IPS-NIHi7 (cell line): Measurements from ENCODE around the gene SH3BP4.

Experiments used
- DNase-seq: peaks from one replicate; pipeline ENCODE4 v3.0.0; 2012; ENCODE audit warnings: mixed read lengths; ENCODE audit errors: extremely low spot score

The SH3BP4 gene

DNA sequence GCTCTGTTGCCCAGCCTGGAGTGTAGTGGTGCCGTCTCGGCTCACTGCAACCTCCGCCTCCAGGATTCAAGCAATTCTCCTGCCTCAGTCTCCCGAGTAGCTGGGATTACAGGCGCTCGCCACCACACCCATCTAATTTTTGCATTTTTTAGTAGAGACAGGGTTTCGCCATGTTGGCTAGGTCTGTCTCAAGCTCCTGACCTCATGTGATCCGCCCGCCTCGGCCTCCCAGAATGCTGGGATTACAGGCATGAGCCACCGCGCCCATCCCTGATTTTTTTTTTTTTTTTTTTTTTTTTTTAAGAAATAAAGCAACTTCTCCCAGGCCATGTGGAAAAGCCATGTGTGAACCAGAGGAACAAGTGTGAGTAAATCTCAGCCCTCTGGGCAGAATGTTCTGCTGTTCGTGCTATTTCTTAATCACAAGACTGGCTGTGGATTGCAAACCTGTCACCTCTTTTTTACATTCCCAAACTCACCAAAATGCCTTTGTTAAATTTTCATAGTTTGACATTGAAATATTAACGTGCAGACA, 6.4 kb upstream of the SH3BP4 start:
- DNase-seq, result no peak

DNA sequence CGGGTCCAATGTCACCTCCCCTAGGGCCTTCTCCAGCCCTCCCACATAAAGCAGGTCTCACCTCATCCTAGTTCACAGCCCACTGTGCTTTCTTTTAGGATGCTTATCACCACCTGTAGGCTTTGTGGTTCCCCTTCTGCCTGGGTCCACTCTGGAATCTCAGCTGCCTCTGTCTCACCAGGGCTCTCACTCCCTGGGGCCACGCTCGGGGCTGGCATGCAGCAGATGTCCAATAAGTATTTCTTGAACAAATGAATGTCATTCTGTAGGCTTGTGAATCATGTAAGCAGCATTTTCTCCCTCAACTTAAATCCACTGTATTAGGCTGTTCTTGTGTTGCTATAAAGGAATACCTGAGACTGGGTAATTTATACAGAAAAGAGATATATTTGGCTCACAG, 4.3 kb upstream of the SH3BP4 start:
- DNase-seq, result no peak

DNA sequence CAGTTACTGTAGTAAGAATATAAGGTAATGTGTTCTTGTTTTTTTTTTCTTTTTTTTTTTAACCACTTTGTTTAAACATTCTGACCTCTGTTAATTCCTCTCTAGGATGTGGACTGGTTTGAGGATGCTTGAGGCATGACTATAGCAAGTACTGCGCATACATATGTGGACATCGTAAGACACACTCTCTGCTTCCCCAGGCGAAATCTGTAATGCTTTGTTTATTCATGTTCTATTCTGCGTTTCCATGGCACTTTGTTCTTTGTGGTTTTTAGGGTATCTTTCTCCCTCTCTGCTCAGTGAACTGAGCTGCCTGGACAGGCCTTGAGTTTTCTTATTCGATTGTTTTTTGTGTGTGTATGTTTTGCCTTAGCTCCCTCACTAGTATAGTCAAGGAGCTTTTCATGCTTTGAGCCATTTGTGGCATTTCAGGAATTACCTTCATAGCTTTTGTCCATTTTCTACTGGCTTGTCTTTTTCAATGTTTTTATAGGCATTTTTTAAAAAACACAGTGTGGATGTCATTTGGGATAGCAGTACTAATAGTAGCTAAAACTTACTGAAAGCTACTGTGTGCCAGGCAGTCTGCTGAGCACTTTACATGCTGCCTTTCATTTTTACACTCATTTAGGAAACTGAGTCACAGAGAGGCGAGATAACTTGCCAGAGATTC, 1.9 kb upstream of the SH3BP4 start:
- no peak for DNase-seq

DNA sequence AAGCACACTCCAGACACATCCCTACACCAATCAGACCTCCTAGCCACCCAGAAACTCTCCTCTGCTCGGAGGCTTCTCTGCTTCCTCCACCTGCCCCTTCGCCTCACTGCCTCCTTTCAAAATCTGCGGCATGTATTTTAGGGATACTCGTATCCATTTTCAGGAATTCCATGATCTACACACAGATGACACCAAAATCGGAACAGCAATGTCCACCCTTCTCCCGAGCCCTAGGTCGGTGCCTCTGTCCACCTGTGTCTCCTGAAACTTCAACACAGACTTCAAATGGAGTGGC, 1.4 kb upstream of the SH3BP4 start:
- DNase-seq, result no peak

DNA sequence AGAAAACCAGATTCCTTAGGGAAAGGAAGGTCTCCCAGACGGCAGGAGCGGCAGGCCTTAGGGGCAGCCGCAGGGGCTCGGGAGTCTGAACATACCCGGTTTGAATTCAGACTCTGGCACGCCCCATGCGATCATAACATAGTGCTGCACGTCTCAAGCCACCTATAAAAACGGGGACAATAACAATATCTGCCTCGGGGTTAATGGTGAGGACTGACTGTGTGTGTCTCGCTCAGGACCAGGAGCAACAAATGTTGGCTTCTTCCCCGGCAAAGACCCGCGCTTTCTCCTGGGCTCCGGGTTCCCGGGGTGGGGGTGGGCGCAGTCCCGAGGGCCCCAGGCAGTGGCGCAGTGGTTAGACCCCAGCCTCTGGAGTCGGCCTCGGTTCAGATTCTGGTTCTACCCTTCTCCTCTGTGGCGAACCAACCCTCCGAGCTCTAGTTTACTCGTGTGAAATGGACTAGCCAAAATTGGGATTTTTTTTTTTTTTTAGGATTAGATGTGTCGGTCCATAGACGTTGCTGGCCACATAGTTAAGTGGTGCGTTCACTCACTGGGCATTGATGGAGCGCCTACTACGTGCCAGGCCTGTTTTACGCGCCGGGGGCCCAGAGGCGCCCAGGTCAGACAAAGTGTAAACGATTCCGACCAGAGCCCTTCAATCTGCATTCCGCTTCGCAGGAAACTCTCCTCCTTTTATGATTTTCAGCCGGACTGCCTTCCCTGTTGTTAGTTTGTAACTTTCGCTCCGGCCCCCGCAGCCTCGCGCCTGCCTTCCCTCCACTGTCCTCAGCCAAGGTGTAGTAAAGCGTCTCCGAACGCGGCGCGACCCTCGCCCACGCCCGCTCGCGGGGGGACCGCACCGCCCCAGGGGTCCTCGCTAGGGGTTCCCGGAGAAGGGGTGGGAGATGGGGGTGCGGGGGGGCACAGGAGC, 820 bp upstream of the SH3BP4 start:
- peak; percentile 37 for DNase-seq

DNA sequence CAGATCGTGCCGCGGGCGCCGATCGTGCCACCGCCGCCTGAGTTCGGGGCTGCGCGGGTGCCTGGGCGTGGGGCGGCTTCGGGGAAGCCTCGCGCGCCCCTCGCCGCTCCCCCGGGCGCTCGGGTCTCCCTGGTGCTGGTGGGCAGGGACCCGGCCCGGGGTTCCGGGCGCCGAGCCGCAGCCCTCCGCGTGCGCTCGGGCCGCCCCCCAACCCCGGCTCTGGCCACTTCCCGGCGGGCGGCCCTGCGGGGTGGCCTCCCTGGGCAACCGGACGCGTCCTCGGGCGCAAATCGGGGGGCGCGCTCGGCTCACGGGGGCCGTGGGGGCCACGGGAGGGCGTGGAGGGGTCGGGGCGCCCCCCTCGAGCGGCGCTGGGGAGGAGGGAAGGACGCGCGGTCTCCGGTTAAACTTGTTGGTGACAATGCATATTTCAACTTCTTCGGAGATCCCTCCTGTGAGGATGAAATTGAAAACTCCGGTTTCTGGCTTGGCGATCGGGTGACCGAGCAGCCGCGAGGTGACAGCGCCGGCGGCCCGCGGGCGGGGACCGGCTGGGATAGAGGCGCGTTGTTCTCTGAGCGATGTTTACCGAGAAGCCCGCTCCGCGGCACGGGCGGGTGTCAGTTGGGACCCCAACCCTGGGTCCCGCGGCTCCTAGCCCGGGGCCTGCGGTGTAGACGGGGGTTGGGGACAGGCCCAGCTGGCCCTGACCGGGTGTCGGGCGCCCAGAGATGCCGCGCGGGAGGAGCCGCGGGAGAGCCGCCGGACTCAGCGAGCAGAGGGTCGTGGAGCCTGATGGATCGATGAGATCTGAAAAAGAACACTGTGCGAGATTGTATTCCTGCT, 676 bp downstream of the SH3BP4 start:
- DNase-seq, result no peak

DNA sequence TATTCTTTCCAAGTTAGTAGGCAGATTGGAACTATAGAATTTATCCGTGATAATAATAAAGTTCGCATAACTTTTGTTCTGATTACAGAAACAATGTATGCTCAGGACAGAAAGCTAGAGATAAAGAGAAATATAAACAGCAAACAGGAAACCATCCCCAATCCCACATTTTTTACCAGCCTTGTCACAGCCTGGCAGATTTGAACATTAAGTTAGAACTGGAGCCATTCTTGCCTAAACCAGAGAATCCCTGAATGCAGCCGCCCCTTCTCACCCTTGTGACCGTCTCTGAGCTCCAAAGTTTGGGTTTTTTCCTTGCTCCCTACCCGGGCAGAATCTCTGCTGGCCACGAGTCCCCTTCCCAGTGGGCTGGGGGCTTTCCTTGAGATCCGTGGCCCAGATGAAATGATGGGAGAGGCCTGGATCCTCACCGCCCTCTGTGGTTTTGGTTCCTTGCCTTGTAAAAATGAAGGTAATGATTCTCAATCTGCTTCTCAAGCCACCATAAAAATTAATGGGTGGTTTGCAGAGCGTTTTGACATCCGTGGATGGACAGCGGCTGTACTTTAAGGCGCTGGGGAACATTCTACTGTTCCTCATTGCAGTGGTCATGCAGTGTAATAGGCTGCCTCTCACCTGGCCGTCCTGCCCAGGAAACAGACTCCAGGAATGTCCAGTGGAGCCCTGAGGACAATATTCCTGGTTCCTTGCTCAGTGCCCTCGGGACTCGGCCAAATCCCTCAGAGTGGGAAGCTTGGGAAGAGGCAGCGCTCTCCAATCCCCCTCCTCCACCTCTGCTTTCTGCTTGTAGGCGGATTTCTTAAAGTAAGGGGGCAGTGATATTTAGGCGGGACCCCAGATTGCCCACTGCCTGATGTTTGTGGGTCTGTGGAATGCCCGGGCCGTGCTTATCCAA, 1.6 kb downstream of the SH3BP4 start:
- no peak for DNase-seq

DNA sequence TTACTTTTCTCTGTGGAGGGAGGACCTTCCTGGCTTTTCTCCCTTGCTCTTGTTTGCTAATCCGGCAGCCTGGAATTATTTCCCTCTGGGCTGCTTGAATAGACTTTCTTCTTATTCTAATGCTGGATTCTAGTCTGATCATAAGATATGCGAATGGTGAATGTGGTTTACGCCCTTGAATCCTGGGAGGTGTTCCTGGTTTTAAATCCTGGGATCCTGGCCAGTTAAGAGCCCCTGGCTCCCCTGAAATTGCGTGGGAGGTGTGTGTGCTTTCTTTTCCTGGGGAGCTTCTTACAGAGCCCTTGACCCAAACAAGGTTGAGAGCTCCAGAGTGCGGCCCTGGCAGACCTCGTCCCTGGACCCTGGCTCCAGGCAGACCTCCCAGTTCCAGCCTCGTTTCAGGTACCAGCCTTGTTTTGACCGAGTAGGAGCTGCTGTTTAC, 2.8 kb downstream of the SH3BP4 start:
- peak; percentile 37 for DNase-seq

DNA sequence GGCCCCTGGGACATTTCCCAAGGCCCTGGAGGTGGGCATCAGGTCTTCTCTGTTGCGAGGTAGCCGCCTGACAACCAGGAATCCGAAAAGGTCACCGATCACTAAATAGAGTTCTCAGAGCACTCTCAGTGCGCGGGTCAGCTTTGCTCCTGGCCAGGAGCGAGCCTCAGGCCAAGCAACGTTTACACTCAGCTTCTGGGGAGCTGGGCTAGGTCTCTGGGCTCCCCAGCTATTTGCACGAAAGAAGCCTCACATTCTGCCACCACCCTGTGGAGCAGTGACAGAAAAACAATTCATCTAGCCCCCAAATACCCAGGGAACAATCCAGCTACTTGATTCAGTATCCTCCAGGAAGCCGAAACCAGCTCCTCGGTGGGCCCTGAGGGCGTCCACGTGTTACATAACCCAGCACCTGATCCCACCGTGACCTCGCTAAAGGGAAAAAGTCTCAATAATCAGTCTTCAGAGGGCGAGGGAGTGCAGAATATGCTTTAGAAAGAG, 3.3 kb downstream of the SH3BP4 start:
- DNase-seq, result no peak

DNA sequence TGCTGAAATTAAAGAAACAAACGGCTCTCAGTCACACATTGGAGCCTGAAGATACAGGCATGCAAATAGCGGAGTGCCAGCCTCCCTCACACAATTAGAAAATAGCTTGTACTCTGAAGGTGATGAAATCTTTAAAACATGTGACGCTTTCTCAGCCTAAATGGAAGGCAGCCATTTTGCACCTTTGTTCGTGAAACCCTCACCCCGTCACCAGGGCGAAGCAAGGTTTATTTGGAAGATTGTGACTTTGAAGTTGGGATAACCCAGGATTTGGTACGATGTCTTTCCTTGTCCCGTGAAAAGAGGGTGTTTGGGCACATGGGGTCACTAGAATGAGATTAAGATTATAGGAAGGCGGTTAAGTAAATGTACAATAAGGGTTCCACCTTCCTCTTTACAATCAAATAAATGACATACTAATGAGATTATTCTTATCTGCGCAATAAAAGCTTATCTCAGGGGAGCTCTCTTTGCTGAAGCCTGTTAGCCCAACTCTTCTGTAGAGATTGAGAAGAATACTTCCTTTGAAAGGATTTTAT, 4.2 kb downstream of the SH3BP4 start:
- no peak for DNase-seq

DNA sequence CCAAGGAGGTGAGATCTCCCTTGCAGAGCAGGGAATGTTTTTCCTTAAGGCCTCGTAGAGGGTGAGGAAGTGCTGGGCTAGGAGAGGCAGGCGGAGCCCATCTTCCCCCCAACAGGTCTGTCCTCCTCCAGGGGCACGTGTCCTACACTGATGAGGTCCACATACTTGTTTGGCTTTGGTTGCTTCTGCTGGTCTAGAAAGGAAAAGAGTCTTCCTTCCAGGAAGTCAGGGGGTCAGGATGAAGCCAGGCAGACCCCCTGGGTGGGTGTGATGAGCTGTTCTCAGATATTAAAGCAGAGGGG, 6.0 kb downstream of the SH3BP4 start:
- DNase-seq, result no peak

DNA sequence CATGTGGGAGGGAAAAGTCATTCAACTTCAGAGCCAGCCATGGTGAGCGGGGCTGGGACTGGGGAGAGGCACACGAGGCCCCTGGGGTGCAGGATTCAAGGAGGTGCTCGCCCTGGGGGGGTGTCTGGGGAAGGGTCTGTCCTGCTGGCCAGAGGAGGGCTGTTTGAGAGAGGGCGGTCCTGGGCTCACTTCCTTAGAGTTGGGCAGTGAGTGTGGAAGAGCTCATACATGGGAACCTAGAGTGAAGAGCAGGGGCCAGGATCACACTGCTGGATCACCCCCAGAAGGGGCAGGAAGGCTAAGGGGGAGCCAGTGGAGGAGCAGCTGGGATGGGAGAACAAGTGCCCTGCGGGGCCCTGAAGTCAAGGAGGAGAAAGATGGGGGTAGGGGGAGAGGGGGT, 6.5 kb downstream of the SH3BP4 start:
- DNase-seq, result no peak

DNA sequence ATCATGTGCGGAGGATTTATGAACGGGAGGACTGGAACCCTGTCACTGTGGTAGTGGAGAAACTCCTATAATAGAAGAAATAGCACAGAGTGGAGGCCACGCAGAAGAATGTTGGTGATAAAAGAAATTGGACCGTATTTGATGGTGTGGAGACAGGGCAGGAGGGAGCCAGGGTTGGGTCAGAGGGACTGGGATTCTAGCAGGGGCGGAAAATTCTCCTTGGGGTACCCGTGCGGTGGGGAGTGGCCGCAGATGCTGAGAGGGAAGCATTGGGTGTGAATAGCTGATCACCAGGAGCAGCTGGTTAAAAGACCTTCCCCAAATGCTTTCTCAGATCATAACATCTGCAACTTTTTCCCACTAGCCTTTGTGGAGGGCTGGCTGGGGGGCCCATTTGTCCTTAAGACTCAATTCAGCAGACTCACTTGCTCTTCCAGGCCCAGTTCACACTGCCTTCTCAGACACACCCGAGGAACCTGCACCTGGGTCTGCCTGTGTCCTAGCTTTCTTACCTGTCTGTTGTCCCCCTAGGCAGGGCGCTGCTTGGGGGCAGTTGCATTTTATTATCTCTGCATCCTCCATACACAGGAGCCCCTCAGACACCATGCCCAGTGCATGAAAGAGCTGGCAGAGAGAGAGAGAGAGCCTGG, 7.1 kb downstream of the SH3BP4 start:
- no peak for DNase-seq

DNA sequence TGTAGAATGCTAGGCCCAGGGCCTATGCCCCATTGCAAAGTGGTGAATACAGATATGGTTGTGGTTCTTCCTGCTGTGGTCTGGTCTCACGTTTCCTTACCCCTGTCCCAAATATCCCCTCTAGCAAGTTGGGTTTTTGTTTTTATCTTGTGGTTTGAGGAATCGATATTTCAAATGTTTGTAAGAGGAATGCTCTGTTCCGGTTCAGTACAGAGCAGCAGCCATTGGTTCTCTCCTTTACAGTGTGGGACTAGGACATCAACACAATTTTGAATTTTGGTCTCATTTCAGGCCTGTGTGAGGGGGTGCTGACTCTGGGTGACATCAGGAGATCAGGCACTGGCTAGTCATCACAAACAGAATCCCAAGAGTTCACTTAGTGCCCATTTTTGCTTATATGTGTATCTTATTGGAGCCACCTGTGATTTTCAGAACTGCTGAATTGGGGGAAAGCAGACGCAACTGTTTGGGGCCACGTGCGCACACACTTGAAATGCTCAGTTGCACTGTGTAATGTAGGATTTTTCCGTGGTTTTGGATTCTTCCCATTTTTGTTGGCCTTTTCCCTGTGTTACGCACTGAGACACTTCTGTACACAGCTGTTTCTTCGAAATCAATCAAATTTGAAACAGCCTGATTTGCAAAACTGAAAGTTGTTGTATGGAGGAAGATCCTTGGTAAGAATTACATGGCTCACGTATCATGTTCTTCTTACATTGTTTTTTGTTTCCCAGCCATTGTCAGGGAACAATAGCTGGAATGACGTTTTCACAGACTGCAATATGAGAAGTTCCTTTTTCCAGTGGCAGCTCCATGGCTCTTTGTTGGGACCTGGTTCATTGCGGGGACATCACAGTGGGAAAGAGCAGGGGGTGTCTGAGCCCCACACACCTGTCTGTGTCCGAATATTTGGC, 8.6 kb downstream of the SH3BP4 start:
- no peak for DNase-seq

DNA sequence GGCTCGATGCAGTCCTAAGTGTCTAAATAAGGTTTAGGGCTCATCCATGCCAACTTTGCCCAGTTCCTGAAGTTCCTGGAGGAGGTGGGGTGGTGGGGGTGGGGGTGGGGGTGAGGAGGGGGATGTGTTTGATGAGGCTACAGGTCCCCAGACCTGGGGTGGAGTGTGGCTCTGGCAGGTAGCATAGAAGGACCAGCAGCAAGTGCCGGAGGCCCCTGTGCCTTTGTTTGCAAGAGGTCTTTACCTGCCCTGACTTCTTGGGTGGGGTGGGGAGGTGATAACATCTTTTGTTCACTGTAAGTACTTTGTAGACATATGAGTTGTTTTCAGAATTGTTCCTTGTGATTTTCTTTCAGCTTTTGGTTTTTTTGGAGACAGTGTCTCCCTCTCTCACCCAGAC, 10.0 kb downstream of the SH3BP4 start:
- no peak for DNase-seq

DNA sequence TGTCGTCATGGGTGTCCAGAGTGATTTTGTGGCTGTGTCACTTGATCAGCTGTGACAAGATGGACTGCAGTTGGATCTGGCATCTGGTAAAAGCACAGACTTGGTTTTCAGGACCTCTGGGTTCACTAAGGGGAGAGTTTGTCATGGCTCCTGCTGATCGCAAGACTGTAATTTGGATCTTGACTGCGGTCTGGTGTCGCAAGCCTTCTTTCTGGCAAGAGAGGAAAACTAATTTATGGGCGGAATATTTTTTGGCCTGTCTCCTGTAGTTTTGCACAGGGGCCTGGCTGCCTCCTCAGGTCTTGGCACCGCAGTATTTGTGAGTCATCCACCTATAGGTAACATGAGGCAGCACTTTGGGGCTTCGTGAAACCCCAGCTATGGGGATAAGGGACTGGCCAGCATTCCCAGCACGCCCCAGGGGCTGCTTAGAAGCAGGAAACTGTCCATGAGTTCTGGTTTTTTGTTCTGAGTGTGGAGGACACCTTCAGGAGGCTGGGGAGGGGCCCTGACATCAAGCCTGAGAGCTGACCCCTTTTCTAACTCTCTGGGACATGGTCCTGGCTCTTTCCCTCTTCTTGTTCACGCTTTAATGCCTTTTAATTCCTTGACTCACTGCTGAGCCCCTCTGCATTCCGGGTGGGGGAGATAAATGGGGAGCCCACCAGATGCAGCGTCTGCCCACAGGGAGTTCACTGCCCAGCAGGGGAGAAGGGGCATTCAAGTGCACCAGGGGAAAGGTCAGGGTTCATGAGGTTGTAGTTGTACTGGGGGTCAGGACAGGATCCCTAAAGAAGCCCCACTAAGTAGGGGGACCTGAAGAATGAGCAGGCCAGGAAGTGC, 12.2 kb downstream of the SH3BP4 start:
- DNase-seq, result no peak

DNA sequence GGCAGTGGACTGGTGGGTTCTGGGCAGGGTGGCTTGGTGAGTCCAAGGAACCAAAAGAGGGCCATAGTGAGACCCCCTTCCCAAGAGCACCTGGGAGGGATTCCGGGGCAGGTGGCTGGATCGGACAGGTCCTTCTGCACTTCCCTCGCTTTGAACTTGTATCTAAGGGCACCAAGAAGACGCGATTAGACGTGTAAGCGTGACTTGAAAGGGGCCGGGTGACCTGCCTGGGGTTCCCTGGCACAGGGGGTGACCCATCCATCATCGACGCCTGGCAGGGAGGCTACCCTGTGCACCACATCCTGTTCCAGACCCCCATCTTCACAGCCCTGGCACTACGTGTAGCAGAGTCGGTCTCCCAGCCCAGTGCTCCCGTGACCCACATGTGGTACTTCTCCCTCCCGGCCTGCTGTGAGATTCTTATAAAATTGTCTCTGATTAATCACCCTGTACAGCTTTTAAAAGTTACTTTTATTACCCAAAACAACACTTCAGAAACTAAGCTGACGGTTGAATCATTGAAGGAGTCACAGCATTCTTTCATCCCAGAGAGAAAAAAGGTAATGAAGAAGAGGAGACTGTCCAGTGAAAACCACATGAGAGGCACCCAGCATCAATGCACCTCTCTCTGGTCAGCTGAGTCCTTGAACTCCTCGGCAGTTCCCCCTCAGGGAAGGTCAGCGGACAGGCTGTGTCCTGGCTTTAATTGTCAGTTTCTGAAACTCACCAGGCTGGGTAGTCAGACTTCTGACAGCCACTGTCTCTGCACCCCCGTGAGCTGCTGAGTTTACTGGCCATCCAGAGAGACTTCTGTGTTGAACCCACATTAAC, 13.0 kb downstream of the SH3BP4 start:
- DNase-seq, result no peak
